Measurements from ENCODE around the gene AFMID.
"Not testable (repeated sequence)": the region's sequence is repeated elsewhere in the genome, so short reads cannot be mapped to it uniquely, and the experiment has no call there.

AFMID gene

DNA sequence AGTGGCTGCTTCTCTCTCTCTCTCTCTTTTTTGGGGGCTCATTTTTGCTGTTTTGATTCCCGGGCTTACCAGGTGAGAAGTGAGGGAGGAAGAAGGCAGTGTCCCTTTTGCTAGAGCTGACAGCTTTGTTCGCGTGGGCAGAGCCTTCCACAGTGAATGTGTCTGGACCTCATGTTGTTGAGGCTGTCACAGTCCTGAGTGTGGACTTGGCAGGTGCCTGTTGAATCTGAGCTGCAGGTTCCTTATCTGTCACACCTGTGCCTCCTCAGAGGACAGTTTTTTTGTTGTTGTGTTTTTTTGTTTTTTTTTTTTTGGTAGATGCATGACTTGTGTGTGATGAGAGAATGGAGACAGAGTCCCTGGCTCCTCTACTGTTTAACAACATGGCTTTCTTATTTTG lies 36.6 kb downstream of the AFMID start:
- no peak for DNase-seq (ENCODE audit: low read depth)

DNA sequence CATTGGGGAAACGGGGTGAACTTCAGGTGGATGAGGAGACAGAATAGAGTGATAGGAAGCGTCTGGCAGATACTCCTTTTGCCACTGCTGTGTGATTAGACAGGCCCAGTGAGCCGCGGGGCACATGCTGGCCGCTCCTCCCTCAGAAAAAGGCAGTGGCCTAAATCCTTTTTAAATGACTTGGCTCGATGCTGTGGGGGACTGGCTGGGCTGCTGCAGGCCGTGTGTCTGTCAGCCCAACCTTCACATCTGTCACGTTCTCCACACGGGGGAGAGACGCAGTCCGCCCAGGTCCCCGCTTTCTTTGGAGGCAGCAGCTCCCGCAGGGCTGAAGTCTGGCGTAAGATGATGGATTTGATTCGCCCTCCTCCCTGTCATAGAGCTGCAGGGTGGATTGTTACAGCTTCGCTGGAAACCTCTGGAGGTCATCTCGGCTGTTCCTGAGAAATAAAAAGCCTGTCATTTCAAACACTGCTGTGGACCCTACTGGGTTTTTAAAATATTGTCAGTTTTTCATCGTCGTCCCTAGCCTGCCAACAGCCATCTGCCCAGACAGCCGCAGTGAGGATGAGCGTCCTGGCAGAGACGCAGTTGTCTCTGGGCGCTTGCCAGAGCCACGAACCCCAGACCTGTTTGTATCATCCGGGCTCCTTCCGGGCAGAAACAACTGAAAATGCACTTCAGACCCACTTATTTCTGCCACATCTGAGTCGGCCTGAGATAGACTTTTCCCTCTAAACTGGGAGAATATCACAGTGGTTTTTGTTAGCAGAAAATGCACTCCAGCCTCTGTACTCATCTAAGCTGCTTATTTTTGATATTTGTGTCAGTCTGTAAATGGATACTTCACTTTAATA lies 37.3 kb downstream of the AFMID start:
- DNase-seq (ENCODE audit: low read depth) = no peak

- DNase-seq (ENCODE audit: low read depth) = no peak
These were observed 38.1 kb downstream of the AFMID start for GRCh38 chr17:78225088-78225865.

- no peak for DNase-seq (ENCODE audit: low read depth)
These were observed 39.0 kb downstream of the AFMID start for GRCh38 chr17:78226055-78226758.

DNA sequence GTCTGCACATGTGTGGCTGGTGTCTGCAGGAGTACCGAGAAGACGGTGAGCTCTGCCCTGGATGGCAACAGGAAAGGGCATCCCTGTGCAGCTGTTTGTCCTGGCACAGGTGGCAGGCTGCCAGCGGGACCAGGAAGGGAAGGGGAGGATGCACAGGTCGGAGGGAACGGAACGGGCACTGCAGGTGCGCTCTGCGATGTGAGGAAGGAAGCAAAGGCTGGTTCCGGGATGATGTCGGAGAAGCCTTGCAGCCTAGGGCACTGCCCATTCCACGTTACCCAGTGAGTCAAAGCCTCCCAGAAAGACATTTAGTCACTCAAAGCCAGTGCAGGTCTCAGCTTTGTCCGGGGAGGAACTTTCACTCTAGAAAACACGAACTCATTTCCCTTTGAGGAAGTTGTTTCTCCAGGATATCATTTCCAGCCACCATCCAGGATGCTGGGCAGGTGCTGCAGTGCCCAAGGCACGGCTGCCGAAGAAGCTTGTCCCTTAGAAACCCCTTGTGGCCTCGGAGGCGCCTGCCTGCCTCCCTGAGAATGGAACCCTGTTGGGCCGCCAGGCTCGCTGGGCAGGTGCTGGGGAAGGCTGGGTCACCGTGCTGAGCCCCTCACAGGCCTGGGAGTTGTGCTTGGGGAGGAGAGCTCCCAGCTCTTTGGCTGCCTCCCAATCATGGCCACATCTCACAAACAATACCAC lies 39.7 kb downstream of the AFMID start:
- no peak for DNase-seq (ENCODE audit: low read depth)

GRCh38 chr17:78227455-78227916 lies 40.3 kb downstream of the AFMID start:
- DNase-seq (ENCODE audit: low read depth) = no peak

- DNase-seq (ENCODE audit: low read depth) = no peak
These were observed 41.0 kb downstream of the AFMID start for GRCh38 chr17:78228176-78228575.

DNA sequence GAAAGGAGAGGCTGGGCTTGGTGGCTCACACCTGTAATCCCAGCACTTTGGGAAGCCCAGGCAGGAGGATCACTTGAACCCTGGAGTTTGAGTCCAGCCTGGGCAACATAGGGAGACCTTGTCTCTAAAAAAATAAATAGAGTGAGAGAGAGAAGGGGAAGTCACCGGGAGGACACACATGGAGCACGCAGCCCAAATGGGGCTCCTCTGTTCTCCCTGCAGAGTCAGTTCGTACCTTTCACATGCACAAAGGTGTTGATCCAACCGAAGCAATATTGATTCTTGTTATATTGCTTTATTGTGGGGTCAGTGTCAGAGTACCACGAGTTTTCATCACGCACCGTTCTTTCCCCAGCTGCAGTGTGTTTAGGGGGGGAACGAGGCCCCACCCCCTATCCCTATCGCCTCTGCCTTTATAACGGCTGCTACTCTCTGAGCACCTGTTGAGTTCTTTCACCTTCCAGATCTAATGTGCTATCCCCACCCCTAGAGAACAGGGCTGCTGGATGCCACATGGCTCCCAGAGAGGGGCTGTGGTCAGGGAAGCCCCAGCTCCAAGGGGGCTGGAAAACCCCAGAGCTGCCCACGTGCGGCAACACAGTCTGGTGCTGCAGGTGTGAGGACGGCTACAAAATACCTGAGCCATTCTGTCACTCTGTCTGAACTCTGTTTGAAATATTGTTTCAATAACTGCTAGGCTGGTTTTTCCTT lies 43.2 kb downstream of the AFMID start:
- no peak for DNase-seq (ENCODE audit: low read depth)

- DNase-seq (ENCODE audit: low read depth) = no peak
These were observed 44.1 kb downstream of the AFMID start, which contains the start of gene TMEM235 for GRCh38 chr17:78230996-78231935. TSS of gene TMEM235 (plus strand) at chr17:78231631. CDS start at chr17:78232024, 393 bp downstream.

- DNase-seq (ENCODE audit: low read depth) = no peak
These were observed 45.1 kb downstream of the AFMID start for GRCh38 chr17:78231991-78232858.

DNA sequence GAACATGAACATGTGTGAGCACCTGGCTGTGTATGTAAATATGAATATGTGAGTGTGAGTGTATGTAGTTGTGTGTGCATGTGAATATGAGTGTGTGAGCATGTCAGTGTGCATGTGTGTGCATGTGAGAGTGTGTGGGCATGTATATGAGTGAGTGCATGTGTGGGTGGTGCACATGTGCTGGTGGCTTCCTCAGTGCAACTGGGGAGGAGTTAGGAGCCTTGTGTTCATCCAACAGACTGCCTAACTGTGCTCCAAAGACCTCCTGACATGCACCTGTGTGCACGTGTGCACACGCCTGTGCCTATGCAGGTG lies 45.7 kb downstream of the AFMID start:
- no peak for DNase-seq (ENCODE audit: low read depth)

DNA sequence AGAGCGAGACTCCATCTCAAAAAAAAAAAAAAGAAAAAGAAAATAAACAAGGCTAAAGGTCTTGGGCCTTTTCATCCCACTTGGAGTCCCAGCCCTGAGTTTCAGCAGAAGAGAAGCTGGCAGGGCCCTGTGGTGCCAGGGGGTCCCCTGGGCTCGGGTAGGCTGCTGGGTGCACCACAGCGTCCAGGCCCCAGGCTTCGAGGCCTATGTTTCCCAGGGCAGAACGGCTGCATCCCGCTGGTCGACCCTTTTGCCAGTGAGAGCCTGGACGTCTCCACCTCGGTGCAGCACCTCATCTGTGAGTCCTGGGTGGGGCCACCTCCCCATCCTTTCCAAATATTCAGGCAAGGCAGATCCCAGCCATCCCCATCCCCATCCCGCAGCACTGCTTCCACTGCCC lies 46.5 kb downstream of the AFMID start:
- no peak for DNase-seq (ENCODE audit: low read depth)

DNA sequence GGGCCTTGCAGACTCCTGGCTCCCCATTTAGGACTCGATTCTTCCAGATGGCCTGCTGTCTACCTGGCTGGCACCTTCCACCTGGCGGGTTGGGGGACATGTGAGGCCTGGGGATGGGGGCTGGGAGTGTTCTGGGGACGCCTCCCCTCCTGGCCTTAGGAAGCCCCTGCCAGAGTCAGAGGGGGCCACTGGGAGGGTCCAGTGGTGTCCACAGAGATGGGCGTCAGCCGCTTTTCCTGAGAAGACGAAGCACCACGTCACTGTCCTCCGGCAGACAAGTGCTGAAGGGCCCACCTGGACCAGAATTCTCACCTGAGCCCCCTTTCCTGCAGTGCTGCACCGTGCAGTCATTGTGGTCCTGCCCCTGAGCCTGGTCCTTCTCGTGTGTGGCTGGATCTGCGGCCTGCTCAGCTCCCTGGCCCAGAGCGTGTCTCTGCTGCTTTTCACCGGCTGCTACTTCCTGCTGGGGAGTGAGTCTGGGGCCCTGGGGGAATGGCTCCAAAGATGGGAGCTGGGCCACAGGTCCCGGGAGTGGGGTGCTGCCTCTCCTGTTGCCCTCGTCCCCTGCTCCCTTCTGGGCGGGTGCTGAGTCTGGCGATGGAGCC lies 47.2 kb downstream of the AFMID start:
- DNase-seq (ENCODE audit: low read depth) = no peak

DNA sequence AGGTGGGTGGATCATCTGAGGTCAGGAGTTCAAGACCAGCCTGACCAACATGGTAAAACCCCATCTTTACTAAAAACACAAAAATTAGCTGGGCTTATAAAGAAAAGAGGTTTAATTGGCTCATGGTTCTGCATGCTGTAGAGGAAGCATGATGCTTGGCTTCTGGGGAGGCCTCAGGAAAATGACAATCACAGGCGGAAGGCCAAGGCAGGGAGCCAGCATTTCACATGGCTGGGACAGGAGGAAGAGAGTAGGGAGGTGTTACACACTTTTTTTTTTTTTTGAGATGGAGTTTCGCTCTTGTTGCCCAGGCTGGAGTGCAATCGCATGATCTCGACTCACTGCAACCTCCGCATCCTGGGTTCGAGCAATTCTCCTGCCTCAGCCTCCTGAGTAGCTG lies 47.9 kb downstream of the AFMID start:
- not testable (repeated sequence) for DNase-seq (ENCODE audit: low read depth)

GRCh38 chr17:78235885-78236284 lies 48.7 kb downstream of the AFMID start:
- no peak for DNase-seq (ENCODE audit: low read depth)

DNA sequence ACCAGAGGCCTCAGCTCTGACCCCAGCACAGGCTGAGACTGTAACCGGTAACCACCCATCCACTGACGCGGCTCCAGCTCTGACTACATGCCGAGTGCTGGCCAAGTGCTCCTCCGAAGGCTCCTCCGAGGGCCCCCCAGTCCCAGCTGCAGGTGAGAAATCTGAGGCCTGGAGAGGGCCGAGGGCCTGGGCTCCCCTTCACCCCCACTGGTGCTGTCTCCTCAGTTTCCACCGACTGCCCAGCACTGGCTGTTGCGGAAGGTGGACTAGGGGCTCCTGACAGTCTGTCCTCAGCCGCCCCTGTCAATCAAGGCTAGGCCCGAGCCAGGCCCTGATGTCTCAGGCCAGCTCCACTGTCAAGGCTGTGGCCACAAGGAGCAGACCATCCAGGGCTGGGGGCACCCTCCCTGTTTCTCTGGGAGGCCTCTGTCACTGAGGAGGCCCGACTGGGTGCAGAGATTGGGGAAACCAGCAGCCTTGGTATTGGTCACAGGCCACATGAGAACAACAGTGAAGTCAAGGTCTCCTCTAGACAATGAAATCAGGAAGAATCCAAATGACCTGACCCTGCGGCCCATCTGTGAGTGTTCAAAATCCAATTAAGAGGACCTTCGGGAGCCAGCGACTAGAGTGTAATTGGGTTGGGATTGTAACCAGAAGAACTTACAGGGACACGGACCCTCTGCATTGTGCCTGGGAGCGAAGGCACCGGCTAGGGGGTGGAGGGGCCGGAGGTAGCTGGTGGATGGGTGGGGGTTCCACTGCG lies 49.4 kb downstream of the AFMID start:
- DNase-seq (ENCODE audit: low read depth) = no peak

DNA sequence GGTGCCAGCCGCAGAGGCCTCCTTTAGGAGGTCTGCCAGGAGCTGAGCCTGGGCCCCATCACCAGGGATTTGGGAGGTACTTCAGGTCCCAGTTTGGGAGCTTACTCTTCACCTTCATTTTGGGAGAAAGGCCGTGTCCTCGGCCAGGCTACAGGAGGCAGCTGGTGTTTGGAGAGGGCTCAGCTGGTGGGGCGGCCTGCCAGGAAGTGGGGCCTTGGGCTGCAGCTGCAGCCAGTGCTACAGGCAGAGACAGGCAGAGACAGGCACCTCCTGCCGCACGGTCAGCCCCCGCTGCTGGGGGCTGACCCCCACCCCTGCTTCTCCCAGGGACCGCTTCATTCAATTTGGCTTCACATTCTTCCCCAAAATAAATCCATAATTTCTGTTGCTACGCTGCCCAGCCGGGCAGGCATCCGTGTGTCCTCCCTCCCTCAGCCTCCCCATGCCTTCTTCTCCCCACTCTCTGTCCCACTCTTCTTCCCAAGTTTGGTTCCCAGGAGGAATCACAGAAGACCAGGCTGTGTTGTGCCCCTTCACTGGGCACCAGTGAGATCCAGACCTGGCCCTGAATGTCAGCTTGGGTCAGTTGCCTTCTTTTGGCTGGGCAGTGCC lies 50.3 kb downstream of the AFMID start:
- DNase-seq (ENCODE audit: low read depth) = no peak
